Kidney epithelial cell (primary cell): Measurements from ENCODE around the gene R3HDM4. TPM values are rescaled to one million over a fixed set of nuclear protein-coding genes. Genes with fewer than 3 reads are reported as not detected.

Experiments used
- DNase-seq: peaks from one replicate; pipeline ENCODE4 v3.0.0-alpha.2; 2010; ENCODE audit warnings: low read depth
- H3K27me3 ChIP-seq: 2 replicates; pipeline ENCODE4 v1.6.0; 2011; ENCODE audit warnings: low read length; ENCODE audit not compliant: control insufficient read depth, insufficient read depth
- H3K36me3 ChIP-seq: 2 replicates; pipeline ENCODE4 v1.5.1; 2011; ENCODE audit warnings: low read length; ENCODE audit not compliant: control insufficient read depth, insufficient read depth
- H3K4me3 ChIP-seq: 2 replicates; pipeline ENCODE4 v1.5.1; 2011; ENCODE audit warnings: low read depth, mild to moderate bottlenecking, control low read depth, low read length
- CTCF ChIP-seq: IDR thresholded peaks from 2 replicates; pipeline ENCODE4 v1.5.1; 2011; ENCODE audit warnings: mild to moderate bottlenecking, moderate library complexity, low read length, control low read depth, inconsistent platforms; ENCODE audit not compliant: insufficient read depth, poor library complexity, severe bottlenecking
- total RNA-seq: library from RNA; depleted of rRNA; stranded (reverse); fragments of >200 nt; gene quantifications from 2 replicates; pipeline ENCODE4 v1.2.3, GENCODE V29; 2015

Gene R3HDM4
- total RNA-seq, 1 donor from 2014 or later, result 61.5 TPM

- Histone ChIP-seq H3K4me3 (no peak overlapping the region), H3K36me3 (peaks cover 3% of the 10 kb centered on the region), H3K27me3 (no peaks in the 10 kb centered on the region)
- no peak for DNase-seq
- no peak for TF ChIP-seq CTCF
Measured at GRCh38 chr19:868458-869244, 44.4 kb downstream of the R3HDM4 start.

DNA sequence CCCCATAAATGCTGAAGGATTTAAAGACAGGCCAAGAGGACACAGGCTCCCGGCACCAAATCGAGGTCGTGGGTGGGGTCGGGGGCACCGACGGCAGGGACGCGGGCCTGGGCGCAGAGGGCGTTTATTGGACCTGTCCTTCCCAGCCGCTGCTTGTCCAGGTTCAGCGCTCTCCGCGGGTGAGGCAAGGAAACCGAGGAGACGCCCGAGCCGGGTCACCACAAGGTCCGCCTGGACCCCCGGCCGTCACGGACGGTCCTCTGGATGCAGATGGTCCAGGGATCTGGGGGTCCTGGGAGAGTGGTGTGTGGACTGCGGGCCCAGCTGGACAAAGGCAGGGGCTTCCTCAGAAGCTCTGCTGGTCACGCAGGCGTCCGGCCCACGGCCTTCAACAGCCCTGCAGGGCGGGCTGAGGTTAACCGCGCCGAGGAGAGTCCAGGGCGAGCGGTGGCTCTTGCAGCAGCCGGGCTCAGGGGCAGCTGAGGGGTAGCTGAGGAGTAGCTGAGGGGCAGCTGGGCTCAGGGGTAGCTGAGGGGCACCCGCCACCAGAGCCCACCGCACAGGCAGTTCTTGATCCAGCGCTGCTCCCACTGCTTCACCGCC is 45.1 kb downstream of the R3HDM4 start:
- Histone ChIP-seq H3K27me3 (no peaks in the 10 kb centered on the region), H3K4me3 (no peak overlapping the region), H3K36me3 (peaks cover 1% of the 10 kb centered on the region)
- DNase-seq, result no peak
- no peak for TF ChIP-seq CTCF

GRCh38 chr19:867301-867793 is 45.7 kb downstream of the R3HDM4 start:
- H3K4me3 ChIP-seq, result no peak overlapping the region
- no peak for DNase-seq
- no peak for TF ChIP-seq CTCF

DNA sequence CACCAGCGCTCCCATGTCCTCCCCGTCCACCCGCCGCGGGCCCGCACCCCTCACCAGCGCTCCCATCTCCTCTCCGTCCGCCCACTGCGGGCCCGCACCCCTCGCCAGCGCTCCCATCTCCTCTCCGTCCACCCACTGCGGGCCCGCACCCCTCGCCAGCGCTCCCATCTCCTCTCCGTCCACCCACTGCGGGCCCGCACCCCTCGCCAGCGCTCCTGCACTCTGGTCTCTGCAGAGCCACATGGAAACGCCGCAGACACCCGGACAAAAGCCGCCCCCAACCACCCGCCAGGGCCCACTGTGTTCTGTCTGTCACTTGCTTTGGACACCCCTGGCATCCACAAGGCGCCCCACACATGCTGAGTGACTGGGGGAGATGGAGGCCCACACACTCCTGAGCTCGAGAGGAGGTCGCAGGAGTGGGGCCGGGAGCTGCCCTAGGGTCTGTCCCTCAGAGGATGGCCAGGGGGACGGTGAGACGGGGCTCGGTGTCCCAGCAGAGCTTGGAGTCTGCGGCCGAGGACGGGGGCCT is 46.2 kb downstream of the R3HDM4 start:
- DNase-seq, result no peak
- no peak overlapping the region for H3K4me3 ChIP-seq
- H3K27me3 ChIP-seq, result peaks cover 3% of the 10 kb centered on the region
- H3K36me3 ChIP-seq, result peaks cover 1% of the 10 kb centered on the region
- TF ChIP-seq CTCF, result no peak

More at GRCh38 chr19:867301-867793, 45.7 kb downstream of the R3HDM4 start:
- Histone ChIP-seq H3K36me3 (peaks cover 1% of the 10 kb centered on the region), H3K27me3 (peaks cover 2% of the 10 kb centered on the region)

GRCh38 chr19:863315-863620 is 49.8 kb downstream of the R3HDM4 start:
- peaks cover 22% of the 10 kb centered on the region for H3K27me3 ChIP-seq
- H3K4me3 ChIP-seq, result no peak overlapping the region
- DNase-seq, result no peak
- TF ChIP-seq CTCF, result no peak
- H3K36me3 ChIP-seq, result peaks cover 1% of the 10 kb centered on the region
